ENCODE data around the gene HTR6.
"Not testable (repeated sequence)": the region's sequence is repeated elsewhere in the genome, so short reads cannot be mapped to it uniquely, and the experiment has no call there.

The HTR6 gene

DNA sequence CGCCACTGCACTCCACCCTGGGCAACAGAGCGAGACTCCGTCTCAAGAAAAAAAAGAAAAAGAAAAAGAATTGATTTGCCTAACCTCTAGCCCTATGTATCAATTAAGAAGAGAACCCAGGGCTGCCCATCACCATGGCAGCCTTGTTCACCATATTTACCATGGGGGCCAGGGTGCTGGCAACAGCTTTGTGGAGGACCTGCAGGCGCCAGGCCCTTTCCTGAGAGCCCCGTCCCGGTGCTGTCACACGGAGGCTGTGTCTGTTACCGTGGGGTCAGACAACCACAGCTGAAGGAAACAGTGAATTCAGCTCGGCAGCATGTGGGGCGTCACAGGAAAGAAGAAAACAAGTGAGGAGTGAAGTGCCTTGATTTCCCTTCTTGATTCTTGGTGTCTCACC lies 27.1 kb upstream of the HTR6 start:
- no peak overlapping the region for H2AFZ ChIP-seq (ENCODE audit: low read depth, low read length)
- H3K4me2 ChIP-seq (ENCODE audit: low read length): no peak overlapping the region
- H4K20me1 ChIP-seq (ENCODE audit: insufficient read depth, low read length): no peaks in the 10 kb centered on the region
- H3K4me1 ChIP-seq (ENCODE audit: low read length): no peaks in the 10 kb centered on the region
- TF ChIP-seq EZH2phosphoT487 (IDR thresholded peaks at IDR 0.05; ENCODE audit: low read depth): no peak
- TF ChIP-seq, protein P1, sequence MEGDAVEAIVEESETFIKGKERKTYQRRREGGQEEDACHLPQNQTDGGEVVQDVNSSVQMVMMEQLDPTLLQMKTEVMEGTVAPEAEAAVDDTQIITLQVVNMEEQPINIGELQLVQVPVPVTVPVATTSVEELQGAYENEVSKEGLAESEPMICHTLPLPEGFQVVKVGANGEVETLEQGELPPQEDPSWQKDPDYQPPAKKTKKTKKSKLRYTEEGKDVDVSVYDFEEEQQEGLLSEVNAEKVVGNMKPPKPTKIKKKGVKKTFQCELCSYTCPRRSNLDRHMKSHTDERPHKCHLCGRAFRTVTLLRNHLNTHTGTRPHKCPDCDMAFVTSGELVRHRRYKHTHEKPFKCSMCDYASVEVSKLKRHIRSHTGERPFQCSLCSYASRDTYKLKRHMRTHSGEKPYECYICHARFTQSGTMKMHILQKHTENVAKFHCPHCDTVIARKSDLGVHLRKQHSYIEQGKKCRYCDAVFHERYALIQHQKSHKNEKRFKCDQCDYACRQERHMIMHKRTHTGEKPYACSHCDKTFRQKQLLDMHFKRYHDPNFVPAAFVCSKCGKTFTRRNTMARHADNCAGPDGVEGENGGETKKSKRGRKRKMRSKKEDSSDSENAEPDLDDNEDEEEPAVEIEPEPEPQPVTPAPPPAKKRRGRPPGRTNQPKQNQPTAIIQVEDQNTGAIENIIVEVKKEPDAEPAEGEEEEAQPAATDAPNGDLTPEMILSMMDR (IDR thresholded peaks at IDR 0.05; ENCODE audit: low read depth, low read length): no peak
- no peak overlapping the region for H3K9ac ChIP-seq (ENCODE audit: low read length)
- no peak overlapping the region for H3K4me3 ChIP-seq (ENCODE audit: low read length)
- H3K27ac ChIP-seq (ENCODE audit: low read length): no peak overlapping the region
- H3K9me3 ChIP-seq (ENCODE audit: insufficient read depth, low read length): no peaks in the 10 kb centered on the region
- no peaks in the 10 kb centered on the region for H3K36me3 ChIP-seq (replicated peaks; ENCODE audit: low read depth, low read length)
- H3K79me2 ChIP-seq (ENCODE audit: low read length): no peaks in the 10 kb centered on the region
- no peaks in the 10 kb centered on the region for H3K27me3 ChIP-seq (ENCODE audit: low read depth, low read length)

DNA sequence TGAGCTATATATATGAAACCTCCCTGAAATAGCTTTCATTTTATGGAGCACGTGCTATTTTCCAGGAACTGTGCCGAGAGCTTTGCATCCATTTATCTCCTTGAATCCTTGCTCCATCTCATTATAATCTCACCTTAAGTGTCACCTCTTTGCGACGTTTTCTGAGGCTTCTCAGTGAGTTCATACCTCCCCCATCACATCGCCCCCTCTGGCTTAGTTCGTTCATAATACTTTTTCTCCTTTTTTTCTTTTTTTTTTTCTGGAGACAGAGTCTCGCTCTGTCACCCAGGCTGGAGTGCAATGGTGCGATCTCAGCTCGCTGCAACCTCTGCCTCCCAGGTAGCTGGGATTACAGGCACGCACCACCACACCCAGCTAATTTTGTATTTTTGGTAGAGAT lies 25.4 kb upstream of the HTR6 start:
- not testable (repeated sequence) for H3K36me3 ChIP-seq (replicated peaks; ENCODE audit: low read depth, low read length); H3K79me2 ChIP-seq (ENCODE audit: low read length); H3K27ac ChIP-seq (ENCODE audit: low read length); H3K9ac ChIP-seq (ENCODE audit: low read length); H4K20me1 ChIP-seq (ENCODE audit: insufficient read depth, low read length); H2AFZ ChIP-seq (ENCODE audit: low read depth, low read length); H3K4me1 ChIP-seq (ENCODE audit: low read length); H3K27me3 ChIP-seq (ENCODE audit: low read depth, low read length); H3K9me3 ChIP-seq (ENCODE audit: insufficient read depth, low read length); H3K4me2 ChIP-seq (ENCODE audit: low read length); H3K4me3 ChIP-seq (ENCODE audit: low read length)

DNA sequence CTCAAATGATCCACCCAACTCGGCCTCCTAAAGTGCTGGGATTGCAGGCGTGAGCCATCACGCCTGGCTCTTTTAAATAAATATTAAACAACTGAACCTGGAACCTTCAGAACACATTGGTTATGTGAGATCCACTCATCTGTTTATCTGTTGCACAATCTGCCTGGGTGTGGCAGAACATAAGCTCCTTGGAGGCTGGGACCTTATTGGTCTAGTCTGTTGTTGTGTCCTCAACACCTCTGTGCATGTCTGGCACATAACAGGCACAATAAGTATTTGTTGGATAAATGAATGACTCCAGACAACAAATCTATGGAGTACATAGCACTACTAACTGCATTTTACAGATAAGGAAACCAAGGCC lies 24.7 kb upstream of the HTR6 start:
- no peak overlapping the region for H3K9ac ChIP-seq (ENCODE audit: low read length)
- no peaks in the 10 kb centered on the region for H3K4me1 ChIP-seq (ENCODE audit: low read length)
- H3K9me3 ChIP-seq (ENCODE audit: insufficient read depth, low read length): no peaks in the 10 kb centered on the region
- TF ChIP-seq, protein P1 (IDR thresholded peaks at IDR 0.05; ENCODE audit: low read depth, low read length): no peak
- TF ChIP-seq EZH2phosphoT487 (IDR thresholded peaks at IDR 0.05; ENCODE audit: low read depth): no peak
- no peaks in the 10 kb centered on the region for H3K79me2 ChIP-seq (ENCODE audit: low read length)
- H2AFZ ChIP-seq (ENCODE audit: low read depth, low read length): no peak overlapping the region
- no peak overlapping the region for H3K27ac ChIP-seq (ENCODE audit: low read length)
- H3K4me2 ChIP-seq (ENCODE audit: low read length): no peak overlapping the region
- no peaks in the 10 kb centered on the region for H3K36me3 ChIP-seq (replicated peaks; ENCODE audit: low read depth, low read length)
- H3K4me3 ChIP-seq (ENCODE audit: low read length): no peak overlapping the region
- H3K27me3 ChIP-seq (ENCODE audit: low read depth, low read length): 0 out of 2 replicates have a peak, but pooled peaks cover 3% of the 10 kb centered on the region
- H4K20me1 ChIP-seq (ENCODE audit: insufficient read depth, low read length): no peaks in the 10 kb centered on the region

DNA sequence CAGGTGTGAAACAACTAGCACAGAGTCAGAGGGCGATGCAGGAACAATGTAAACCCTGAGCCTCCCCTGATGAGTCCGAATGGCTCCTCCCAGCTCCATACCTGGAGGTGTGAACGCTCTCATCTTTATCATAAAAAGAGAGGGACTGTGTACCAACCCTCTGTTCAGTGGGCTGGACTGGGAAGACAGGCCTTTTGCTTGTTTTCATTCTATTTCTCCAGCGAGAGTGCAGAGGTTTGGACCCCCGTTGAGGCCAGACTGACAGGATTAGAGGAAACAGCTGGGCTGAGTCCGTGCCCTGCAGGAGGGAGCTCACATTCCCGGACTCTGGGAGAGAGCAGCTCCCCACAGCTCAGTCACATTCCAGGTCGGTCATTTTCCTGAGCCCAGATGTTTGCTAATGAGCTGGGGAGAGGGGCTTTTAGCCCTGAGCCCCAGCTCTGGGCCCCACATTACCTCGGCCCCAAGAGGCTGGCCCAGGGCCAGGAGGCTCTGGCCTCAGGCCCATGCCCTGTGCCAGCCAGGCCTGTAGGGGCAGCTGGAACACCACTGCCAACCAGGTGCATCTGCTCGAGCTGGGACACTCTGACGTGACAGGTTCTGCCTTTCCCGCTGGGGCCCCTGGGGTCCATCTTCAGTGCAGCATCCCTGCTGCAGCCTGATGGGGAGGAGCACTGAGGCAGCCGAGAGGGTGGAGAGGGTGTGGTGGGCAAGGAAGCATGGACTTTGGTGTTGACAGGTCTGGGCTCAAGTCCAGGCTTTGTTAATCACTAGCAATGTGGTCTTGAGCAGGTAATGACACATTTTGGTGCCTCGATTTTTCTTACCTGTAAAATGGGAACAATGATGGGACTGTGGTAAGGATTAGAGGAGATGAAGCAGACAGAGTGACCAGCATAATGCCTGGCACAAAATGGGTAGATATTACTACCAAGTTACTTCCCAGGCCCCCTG lies 24.0 kb upstream of the HTR6 start:
- no peaks in the 10 kb centered on the region for H3K36me3 ChIP-seq (replicated peaks; ENCODE audit: low read depth, low read length)
- H3K27ac ChIP-seq (ENCODE audit: low read length): no peak overlapping the region
- H3K9ac ChIP-seq (ENCODE audit: low read length): no peak overlapping the region
- no peaks in the 10 kb centered on the region for H3K9me3 ChIP-seq (ENCODE audit: insufficient read depth, low read length)
- H3K27me3 ChIP-seq (ENCODE audit: low read depth, low read length): 0 out of 2 replicates have a peak, but pooled peaks cover 3% of the 10 kb centered on the region
- no peak overlapping the region for H3K4me2 ChIP-seq (ENCODE audit: low read length)
- TF ChIP-seq, protein P1 (IDR thresholded peaks at IDR 0.05; ENCODE audit: low read depth, low read length): no peak
- no peak for TF ChIP-seq EZH2phosphoT487 (IDR thresholded peaks at IDR 0.05; ENCODE audit: low read depth)
- H3K4me3 ChIP-seq (ENCODE audit: low read length): no peak overlapping the region
- no peaks in the 10 kb centered on the region for H4K20me1 ChIP-seq (ENCODE audit: insufficient read depth, low read length)
- H3K79me2 ChIP-seq (ENCODE audit: low read length): no peaks in the 10 kb centered on the region
- no peaks in the 10 kb centered on the region for H3K4me1 ChIP-seq (ENCODE audit: low read length)
- H2AFZ ChIP-seq (ENCODE audit: low read depth, low read length): no peak overlapping the region

All from OCI-LY3 (cell line).